NCI-H446 (cell line): ENCODE results near the gene CCNA2.

Source experiments
- DNase-seq, 2 experiments: peaks; one replicate each; lab custom pipeline; 2025; lab: John Stamatoyannopoulos, UW

The CCNA2 gene

DNA sequence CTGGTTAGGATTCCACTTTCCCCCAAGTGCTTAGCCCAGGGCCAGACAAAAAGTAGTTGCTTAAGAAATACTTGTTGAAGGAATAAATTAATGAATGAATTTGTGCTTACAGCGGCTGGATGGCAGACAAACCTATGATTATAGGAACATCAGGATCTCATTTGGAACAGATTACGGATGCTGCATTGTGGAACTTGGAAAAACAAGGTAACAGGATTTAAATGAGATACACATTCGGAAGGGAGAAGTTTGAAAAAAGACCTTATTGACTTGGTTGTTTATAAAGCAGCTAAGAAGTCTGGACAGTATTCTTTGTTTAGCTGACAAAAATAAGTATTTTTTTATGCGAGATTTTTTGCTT, 22.0 kb downstream of the CCNA2 start:
- DNase-seq: no peak

DNA sequence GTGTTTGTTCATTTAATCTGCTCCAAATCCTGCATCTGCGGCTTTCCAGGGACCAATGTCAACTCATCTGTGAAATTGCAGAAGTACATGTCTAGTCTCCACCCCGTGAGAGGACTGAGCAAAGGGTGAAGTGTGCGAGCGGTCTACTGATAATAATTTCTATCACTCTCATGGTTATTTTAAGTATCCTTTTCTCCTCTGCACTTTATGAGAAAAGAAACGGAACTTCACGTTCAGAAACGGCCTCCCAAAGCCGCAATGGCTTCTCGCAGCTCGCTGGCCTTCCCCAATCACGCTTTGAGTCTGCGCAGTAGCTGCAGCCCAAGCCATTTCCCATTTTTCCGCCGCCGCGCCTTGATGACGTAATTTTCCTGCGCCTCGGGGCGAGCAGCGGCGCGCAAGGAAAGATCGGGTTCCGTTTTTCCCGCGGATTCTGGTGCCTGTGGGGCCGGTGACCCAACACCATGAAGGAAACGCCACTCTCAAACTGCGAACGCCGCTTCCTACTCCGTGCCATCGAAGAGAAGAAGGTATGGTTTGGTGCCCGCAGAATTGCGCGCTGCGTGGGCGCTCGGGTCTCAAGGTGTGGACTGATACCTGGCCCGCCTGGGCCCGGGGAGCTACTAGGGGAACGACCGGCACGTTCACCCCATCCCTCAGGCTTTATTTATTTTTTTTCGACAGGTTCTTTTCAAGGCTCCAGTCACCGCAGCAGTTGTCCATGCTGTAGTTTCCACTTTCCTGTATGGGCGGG, 22.5 kb downstream of the CCNA2 start, which contains the start of gene EXOSC9:
Gene EXOSC9 (plus strand): TSS at position 363 of the 754 bp plus-strand sequence. CDS start 102 bp downstream, at position 465.
- peak; percentile 92 to 94 for DNase-seq

DNA sequence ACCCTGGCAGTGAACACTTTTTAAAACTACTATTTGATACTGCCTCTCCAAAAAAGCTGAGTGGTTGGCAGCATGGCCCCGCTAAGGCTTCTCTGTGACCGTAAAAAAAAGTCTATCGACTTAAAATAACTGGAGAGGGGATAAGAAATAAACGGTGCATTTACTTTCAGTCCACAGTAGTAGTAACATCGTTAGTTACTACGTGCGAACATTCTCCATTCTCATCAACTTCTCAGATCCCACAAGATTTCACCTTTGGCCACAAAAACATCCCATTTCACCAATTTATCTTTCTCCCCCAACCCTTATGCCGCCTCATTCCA, 23.1 kb downstream of the CCNA2 start:
- DNase-seq: no peak

DNA sequence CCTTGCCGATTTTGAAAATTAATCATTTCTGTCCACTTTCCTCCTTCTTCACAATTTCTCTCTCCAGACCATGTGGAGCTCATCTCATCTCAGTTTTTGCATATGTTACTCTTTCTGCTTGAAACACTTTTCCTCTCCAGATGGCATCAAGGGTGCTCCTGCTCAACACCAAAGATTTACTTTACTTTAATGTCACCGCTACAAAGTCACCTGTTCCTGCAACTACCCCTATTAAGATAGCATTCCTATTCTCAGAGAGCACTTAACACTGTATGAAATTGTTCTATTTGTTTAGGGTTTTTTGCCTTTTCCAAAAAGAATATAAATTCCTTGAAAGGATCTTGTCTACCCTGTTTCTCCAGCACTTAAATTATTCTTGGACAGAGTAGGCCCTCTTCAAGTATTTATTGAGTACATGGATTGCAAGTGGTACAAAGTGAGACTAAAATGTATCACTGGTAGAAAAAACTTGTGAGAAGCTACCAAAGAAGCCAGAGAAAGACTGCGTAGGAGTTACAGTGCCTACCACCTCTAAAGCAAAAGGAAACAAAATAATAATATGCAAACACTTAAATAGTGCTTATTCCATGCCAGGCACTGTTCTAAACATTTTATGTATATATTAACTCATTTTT, 23.7 kb downstream of the CCNA2 start:
- no peak for DNase-seq

DNA sequence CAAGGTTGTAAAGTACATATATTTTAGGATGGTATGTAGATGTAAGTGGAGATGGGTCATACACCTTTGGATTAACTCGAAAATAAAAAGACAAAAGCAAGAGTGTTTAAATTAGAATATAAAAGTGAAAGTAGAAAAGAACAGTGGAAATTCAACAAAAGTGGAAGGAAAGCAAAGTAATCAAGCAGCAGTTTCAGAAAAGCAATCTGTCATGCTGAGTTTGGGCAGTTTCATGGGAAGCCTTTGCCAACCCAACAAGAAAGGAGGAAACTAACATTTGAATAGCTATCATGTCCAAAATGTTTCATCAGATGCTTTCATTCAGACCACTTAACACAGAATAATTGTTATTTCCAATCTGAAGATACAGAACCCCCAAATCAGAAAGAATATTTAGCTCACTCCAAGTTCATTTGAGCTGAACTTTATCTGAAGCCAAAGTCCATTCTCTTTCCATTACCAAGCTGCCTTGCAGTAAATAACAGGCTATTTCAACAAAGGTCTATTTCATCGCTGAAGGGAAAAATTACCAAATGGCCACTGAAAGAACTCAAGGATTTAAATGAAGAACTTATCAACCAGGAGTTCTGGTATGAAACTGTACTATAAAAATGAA, 24.4 kb downstream of the CCNA2 start:
- no peak for DNase-seq

DNA sequence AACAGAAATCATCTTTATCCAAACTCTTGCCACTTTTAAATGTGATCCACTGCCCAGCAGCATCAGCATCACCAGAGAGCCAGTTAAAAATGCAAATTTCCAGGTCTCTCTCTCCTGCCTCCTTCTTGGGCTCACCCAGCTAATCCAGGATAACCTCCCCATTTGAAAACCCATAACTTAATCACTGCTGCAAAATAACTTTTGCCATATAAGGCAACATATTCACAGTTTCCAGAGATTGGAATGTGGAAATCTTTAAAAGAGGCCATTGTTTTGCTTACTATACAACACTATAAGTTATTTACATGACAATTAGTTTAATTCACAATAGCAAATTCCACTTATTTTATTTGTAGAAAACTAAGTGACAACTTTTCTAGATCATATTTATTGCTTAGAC, 27.4 kb downstream of the CCNA2 start:
- DNase-seq: no peak

DNA sequence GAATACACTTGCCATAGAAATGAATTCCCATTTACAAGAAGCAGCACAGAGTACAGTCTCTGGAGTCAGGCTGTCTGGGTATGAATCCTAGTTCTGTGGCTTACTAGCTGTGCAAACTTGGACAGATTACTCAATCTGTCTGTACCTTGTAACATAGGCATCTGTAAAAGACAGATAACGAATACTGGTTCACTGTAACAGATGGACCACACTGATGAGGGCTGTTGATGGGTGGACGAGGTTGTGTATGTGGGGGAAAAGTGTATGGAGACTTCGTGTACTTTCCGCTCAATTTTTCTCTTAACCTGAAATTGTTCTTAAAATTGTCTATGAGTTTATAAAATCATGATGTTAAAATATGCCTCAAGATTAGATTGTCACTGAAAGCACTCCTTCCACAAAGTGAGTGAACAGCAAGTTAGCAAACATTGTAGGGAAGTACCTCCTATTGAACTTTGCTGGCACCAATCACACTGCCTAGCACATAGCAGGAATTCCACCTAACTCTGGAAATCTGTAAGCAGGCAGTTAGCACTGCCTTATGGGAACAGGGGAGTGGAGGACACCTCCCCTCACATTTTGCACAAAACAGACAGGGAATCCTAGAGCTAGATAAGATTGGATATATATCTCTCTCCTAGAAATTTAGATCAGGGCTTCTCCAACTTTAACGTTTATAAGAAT, 29.0 kb downstream of the CCNA2 start:
- no peak for DNase-seq

DNA sequence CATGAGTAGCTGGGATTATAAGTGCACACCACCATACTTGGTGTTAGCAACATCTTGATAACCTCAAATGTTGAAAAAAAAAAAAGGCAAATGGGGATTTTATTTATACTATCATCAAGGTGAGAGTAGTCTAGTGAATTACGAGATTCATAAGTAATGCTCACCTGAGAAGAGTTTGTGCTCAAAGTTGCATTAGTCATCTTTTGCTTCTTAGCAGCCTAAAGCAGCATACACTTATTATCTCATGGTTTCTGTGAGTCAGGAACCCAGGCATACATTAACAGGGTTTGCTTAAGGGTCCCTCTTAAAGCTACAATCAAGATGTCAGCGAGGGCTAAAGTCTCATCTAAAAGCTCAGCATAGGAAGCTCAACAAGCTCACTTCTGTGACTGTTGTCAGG, 30.7 kb downstream of the CCNA2 start:
- DNase-seq: no peak

DNA sequence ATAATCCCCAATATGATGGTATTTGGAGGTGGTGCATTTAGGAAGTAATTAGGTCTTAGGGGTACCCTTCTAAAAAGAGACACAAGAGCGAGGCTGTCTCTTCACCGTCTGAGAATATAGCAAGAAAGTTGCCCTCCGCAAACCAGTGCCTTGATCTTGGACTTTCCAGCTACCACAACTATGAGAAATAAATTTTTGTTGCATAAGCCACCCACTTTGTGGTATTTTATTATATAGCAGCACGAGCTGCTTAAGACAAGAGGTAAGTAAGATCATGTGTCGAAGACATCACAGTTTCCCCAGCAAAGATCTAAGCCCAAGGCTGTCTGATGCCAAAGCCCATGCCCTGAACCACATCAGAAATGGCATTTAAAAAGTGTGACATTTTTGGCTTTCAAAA, 32.2 kb downstream of the CCNA2 start:
- DNase-seq: no peak

DNA sequence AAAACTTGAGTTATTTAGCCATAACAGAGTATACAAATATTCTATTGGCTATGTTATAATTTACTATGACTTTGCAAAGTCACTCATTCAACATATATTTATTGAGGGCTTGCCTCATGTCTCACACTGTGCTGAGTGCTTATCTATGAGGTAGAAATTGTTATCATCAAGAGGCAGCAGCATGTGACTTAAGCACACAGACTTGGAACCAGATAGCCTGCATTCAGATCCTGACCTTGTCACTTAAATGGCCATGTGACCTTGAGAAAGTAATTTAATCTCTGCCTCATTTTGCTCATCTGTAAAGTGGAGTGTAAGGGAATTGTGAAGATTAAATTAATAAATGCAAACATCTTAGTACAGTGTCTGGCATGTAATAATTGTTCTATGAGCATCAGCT, 32.7 kb downstream of the CCNA2 start:
- DNase-seq: no peak

DNA sequence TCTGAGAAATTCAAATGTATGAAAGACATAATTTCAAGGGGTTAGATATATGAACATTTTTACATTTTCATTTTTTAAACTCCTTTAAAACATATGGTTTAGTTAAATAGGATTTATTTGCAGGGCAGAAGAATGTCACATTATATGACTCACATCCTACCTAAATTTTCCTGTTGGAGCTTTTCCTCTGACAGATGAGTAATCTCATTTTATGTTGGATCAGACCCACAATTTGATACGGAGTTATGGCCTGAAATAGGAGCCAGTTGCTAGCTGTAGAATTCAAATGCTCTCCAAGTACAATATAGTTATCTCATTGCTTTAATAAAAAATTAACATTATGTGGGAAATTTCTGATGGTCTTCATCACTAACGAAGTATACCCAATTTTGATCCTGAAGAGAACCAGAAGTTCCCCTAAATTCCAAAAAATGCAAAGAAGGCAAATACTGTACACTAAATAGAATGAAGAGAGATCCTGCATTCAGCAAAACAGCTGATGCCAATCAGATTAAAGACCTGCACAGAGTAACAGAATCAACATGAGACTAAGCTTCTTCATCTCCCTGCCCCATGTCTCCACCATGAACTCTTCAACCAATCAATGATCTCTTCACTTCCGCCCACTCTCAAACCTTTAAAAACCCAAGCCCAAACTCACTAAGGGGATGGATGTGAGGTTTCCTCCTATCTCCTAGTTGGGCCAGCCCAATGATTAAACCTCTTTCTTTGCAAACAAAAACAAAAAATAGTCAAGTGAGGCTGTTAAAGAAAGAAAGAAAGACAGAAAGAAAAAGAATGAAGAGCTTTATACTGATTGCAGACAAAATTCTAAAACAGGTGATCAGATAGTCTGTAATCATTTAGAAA, 33.5 kb downstream of the CCNA2 start:
- no peak for DNase-seq

DNA sequence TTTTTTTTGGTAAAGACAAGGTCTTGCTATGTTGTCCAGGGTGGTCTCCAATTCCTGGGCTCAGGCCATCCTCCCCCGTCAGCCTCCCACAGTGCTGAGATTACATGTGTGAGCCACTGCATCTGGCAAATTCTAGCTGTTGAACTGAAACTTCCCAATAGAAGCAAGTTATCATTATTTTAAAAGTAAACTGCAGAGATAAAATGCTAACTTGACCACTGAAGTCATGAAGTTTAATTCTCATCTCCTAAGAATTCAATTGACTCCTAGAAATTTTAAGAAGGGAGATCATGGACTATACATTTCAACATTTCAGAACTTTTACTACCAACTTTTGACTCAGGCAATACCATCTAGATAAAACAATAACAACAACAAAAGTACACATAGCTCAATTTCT, 34.2 kb downstream of the CCNA2 start:
- no peak for DNase-seq

DNA sequence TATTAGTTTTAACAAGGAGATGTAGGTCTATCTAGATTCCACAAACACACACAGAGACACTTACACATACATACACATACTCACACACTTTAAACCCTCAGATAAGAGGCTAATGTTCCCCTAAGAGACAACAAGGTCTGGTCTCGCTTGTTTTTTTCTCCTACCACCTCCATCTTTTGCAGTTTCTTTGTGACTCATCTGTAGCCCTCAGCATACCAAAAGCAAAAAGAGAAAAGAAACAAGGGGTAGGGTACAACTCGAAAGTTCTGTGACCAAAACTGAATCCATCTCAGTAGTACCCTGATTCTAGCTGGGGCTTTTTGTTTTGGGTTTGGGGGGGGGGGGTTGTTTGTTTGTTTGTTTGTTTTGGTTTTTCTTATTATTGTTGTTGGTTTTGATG, 34.8 kb downstream of the CCNA2 start:
- DNase-seq: no peak

DNA sequence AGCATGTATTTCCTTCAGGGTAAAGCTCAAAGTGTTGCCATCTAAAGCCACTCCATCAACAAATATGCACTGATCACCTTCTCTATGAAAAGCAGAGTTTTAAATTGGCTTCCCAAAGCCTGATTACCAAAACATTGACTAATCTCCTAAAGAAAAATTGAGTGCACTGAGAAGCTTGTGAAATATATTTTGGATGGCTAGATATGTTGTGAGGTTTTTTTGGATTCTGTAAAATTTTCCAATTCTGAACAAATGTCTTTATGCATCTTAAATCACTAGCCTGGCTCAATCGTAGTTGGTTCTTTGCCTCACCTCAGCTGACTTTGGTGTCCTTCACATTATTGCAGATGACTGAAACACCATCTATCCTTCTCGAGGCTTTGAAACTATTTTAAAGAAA, 37.5 kb downstream of the CCNA2 start:
- no peak for DNase-seq

DNA sequence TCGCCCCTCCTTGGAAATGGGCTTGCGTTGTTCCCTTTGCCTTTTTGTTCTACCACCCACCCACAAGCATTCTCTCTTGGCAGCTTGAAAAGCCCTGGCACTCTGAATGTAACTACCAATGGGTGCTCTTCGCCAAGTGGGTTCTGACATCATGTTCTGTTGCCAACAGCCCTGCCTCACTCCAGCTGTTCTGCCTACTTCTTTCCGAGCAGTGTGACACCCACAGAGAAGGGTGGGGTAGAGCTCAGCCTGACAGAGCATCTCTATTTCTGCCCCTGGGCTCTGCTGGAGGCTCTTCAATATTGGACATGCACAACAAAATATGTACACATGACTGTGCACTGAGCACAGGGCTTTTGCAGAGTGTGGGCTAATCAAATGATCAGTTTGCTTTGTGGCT, 38.2 kb downstream of the CCNA2 start:
- DNase-seq: peak; percentile 15 to 82

DNA sequence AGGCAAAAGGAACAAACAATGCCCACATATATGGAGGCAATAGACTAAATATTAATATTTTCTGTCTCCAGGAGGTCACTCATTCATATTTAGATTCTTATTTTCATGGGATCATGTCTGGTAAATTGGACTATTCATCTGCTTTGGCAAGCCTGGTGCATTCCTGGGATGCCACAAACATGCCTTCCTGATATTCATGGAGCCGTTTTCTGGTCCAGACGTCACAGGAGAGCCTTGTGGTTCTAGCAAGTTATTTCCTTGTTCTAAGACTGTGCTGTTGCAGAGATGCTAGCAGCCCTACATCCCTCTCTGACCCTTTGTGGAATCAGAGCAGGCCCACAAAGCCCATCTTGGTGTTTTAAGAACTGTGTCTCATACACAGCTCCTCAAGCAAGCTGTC, 38.7 kb downstream of the CCNA2 start:
- DNase-seq: peak; percentile 26 to 61

DNA sequence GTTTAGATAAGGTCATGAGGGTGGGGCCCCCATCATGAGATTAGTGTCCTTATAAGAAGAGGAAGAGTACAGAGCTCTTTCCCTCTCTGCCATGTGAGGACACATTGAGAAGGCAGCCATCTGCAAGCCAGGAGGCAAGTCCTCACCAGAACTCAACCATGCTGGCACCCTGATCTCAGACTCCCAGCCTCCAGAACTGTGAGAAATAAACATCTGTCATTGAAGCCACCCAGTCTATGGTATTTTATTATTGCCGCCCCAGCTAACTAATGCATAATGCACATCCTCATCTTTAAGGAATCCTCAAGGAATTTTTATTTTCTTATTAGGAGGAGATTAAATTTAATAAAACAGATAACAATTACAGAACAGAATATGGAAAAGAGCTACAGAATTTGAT, 39.3 kb downstream of the CCNA2 start:
- DNase-seq: peak in 1 of 2 experiments; percentile 5

DNA sequence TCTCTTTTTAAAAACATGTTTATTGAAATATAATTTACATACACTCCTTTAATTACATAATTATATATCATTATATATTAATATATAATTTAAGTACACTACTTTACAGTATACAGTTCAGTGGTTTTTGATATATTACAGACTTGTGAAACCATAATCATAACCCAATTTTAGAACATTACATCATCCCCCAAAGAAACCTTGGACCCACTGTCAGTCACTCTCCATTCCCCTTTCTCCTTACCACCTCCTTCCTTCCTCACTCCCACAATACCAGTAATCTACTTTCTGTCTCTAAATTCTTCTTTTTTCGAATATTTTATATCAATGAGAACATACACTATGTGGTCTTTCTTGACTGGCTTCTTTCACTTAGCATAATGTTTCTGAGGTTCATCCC, 40.5 kb downstream of the CCNA2 start:
- DNase-seq: no peak

DNA sequence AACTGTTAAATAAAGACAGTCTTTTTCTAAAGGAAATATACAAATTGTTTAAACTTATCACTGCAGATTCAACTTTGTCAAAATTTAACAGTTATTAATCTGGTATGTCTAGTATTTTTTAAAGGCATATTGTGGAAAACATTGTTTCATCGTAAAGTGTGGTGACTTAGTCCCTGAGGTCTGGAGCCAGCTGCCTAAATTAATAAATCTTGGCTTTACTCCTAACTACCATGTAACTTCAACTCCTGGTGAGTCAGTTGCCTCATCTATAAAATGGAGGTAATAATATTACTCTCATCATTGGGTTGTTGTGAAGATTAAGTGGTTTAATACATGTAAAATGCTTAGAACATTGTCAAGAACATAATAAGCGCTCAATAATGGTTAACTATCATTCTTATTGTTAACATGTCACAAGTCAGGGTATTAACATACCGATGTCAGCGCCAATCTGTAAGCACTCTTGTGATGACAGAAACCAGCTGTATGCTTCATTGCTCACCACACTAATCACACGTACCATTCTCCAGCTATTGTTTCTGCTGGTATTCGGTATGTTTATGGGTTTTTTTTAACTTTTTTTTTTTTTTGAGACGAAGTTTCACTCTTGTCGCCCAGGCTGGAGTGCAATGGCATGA, 44.6 kb downstream of the CCNA2 start:
- DNase-seq: peak in 1 of 2 experiments; percentile 9

DNA sequence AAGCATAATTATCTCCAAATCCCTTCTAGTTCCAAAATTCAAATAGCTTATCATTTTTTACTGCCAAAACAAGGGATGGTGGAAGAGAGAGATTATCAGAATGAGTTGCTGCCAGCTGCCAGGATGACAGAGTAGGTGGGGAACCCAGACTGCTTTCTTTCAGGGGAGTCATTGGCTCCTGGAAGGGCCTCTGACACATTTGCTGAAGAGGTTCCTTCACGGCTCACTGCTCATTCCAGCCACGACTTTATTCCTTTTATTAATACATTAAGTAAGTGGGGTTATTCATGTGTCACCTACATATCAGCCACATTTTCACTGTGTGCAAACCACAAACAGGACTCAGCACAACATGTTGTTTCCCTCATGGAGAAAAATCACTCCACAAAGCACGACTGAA, 46.1 kb downstream of the CCNA2 start:
- no peak for DNase-seq

DNA sequence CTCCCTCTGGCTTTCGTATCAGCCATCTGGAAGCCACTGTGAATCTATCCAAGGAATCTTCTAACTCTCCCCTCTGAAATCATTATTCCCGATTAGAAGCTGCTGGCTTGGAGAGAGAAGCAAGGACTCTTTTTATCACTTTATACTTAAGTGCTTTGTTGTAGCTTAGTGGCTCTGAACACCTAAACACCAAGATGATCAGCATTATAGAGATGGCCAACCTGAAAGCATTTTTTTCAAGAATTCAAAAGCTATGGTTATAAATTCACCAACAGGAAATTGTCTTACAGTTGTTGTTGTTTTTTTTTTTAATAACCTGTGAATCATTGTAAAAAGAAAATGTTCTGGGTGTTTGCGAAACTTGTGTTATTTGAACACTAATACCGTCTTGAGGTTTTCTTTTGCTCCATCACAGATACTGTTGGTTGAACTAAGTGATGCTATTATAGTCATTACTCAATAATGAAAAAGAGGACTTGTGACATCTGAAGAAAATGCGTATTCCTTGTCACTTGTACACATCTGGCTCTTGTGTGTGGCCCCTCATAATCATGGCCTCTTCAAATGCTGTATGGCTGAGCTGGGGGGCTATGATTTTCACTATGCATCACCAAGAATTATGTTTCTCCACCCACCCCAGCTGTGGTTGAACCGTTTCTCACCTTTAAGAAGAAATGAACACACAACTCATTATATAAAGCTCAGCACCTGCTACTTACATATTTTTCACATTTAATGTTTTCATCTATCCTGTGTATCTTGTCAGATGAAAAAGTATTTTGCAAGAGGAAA, 46.9 kb downstream of the CCNA2 start:
- no peak for DNase-seq
